ENCODE measurements around the gene STARD6. TPM values are rescaled to one million over a fixed set of nuclear protein-coding genes. Genes with fewer than 3 reads are reported as not detected.

The STARD6 gene
- total RNA-seq, 1 experiment from 2014 or later = not detected

DNA sequence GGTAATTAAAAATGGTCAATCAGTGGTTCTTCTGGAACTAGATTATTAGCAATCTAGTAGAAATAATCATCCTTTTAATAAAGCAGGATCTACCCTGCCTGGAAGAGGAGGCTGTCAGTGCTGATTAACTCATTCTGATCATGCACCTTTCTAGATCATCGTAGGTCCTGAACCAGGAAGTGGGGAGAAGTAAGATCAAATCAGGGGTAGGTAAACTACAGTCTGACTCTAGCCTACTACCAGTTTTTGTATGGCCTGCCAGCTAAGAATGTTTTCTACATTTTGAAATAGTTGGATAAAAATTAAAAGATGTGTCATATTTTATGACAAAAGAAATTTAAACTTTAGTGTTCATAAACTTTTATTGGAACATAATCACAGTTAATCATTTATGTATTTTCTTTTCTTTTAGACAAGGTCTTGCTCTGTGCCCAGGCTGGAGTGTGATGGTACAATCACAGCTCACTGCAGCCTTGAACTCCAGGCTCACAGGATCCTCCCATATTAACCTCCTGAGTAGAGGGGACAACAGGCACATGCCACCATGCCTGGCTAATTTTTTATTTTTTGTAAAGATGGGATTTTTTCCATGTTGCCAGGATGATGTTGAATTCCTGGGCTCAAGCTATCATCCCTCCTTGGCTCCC lies 36.1 kb upstream of the STARD6 start:
- Histone ChIP-seq H3K4me2 (no peak overlapping the region), H3K9me3 (ENCODE audit: insufficient read depth, low read depth) (no peaks in the 10 kb centered on the region), H3K4me3 (no peak overlapping the region), H3K36me3 (ENCODE audit: low read depth) (no peaks in the 10 kb centered on the region), H3K9me2 (ENCODE audit: insufficient read depth) (no peaks in the 10 kb centered on the region), H3K79me2 (ENCODE audit: low read depth) (no peaks in the 10 kb centered on the region), H3K4me1 (replicated peaks; ENCODE audit: insufficient read depth) (peaks cover 8% of the 10 kb centered on the region), H4K20me1 (ENCODE audit: insufficient read depth) (no peaks in the 10 kb centered on the region), H3K27me3 (ENCODE audit: insufficient read depth, low read depth) (no peaks in the 10 kb centered on the region), H2AFZ (no peak overlapping the region), H3F3A (ENCODE audit: insufficient read depth, low read depth) (peaks cover 7% of the 10 kb centered on the region; the same call in 1 of the 2 replicates), H3K27ac (no peak overlapping the region)
- no peak for TF ChIP-seq EZH2 (IDR thresholded peaks at IDR 0.05; ENCODE audit: low read depth)
- TF ChIP-seq, protein P1, sequence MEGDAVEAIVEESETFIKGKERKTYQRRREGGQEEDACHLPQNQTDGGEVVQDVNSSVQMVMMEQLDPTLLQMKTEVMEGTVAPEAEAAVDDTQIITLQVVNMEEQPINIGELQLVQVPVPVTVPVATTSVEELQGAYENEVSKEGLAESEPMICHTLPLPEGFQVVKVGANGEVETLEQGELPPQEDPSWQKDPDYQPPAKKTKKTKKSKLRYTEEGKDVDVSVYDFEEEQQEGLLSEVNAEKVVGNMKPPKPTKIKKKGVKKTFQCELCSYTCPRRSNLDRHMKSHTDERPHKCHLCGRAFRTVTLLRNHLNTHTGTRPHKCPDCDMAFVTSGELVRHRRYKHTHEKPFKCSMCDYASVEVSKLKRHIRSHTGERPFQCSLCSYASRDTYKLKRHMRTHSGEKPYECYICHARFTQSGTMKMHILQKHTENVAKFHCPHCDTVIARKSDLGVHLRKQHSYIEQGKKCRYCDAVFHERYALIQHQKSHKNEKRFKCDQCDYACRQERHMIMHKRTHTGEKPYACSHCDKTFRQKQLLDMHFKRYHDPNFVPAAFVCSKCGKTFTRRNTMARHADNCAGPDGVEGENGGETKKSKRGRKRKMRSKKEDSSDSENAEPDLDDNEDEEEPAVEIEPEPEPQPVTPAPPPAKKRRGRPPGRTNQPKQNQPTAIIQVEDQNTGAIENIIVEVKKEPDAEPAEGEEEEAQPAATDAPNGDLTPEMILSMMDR (conservative IDR thresholded peaks at IDR 0.05) = no peak
- ChIA-PET POLR2A (ENCODE audit: unreplicated experiment) (no interaction called here), CTCF (no interaction called here)
- no TSS peak for BruUV-seq (replicated peaks)
- intact Hi-C loops (cut with micrococcal nuclease; ENCODE audit: unreplicated experiment) = no loop called here
- DNase-seq = no peak

DNA sequence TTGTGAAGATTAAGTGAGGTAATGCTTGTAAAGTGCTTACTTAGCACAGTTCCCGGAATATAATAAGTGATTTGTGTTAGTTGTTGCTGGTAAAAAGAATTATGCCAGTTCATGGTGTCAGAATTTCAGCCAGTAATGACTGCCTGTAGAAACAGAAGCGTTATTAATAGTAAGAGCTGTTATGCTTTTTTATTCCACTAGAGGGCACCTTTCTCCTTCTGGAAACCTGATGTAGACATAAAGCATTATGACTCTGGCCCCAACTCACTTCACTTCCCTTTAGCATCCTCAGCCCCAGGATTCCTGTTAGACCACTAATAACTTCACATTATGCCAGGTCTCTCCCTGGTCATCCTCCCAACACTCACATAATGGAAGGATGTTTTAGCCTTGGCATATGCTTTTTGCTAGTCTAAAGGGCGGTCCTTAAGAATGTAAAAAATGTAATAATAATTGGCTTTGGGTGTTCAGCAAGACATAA lies 34.9 kb upstream of the STARD6 start:
- no peaks in the 10 kb centered on the region for H3K9me2 ChIP-seq (ENCODE audit: insufficient read depth)
- intact Hi-C loops (cut with micrococcal nuclease; ENCODE audit: unreplicated experiment) = loop anchor here (1.0 kb wide), 1 partner anchor 279 kb away; no protein-coding TSS in a partner anchor
- H3K79me2 ChIP-seq (ENCODE audit: low read depth) = no peaks in the 10 kb centered on the region
- peak in 1 of 2 experiments; percentile 56 for DNase-seq
- no peaks in the 10 kb centered on the region for H4K20me1 ChIP-seq (ENCODE audit: insufficient read depth)
- peaks cover 5% of the 10 kb centered on the region; the same call in 1 of the 2 replicates for H3K9me3 ChIP-seq (ENCODE audit: insufficient read depth, low read depth)
- no peaks in the 10 kb centered on the region for H3K36me3 ChIP-seq (ENCODE audit: low read depth)
- ChIA-PET CTCF (interaction anchor here (0.6 to 1.5 kb wide), 2 partner anchors 169 to 265 kb away, joined by 3 to 6 read pairs; no protein-coding TSS in a partner anchor), POLR2A (ENCODE audit: unreplicated experiment) (no interaction called here)
- no peak overlapping the region for H3K4me3 ChIP-seq
- no peak overlapping the region for H2AFZ ChIP-seq
- no TSS peak for BruUV-seq (replicated peaks)
- H3K4me2 ChIP-seq = no peak overlapping the region
- H3K27ac ChIP-seq = no peak overlapping the region
- peaks cover 7% of the 10 kb centered on the region; the same call in 1 of the 2 replicates for H3F3A ChIP-seq (ENCODE audit: insufficient read depth, low read depth)
- no peaks in the 10 kb centered on the region for H3K27me3 ChIP-seq (ENCODE audit: insufficient read depth, low read depth)
- peaks cover 20% of the 10 kb centered on the region for H3K4me1 ChIP-seq (replicated peaks; ENCODE audit: insufficient read depth)
- TF ChIP-seq, protein P1 (conservative IDR thresholded peaks at IDR 0.05) = peak; percentile 82
- no peak for TF ChIP-seq EZH2 (IDR thresholded peaks at IDR 0.05; ENCODE audit: low read depth)

DNA sequence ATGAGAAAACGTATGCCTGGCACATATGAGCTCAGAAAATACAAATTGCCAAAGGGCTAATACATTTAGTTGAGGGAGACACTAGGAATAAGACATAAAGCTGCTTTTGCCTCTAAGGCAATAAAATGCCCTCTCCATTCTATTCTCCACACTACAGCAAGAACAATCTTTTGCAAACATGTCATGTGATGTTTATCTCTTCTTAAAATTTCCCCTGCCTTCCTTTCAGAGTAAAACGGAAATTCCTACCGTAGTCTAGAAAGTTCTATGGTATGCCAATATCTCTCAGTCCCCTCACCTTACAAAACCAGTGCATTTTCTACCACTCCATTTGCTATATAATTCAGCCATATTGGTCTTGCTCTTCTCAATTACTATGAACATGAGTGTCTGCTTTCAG lies 33.2 kb upstream of the STARD6 start:
- Histone ChIP-seq H3K9me2 (ENCODE audit: insufficient read depth) (no peaks in the 10 kb centered on the region), H3K4me1 (replicated peaks; ENCODE audit: insufficient read depth) (peaks cover 24% of the 10 kb centered on the region), H3K27ac (no peak overlapping the region), H3K4me2 (no peak overlapping the region), H3K27me3 (ENCODE audit: insufficient read depth, low read depth) (no peaks in the 10 kb centered on the region), H3K4me3 (no peak overlapping the region), H3K36me3 (ENCODE audit: low read depth) (no peaks in the 10 kb centered on the region), H4K20me1 (ENCODE audit: insufficient read depth) (no peaks in the 10 kb centered on the region), H3K79me2 (ENCODE audit: low read depth) (no peaks in the 10 kb centered on the region), H3F3A (ENCODE audit: insufficient read depth, low read depth) (peaks cover 7% of the 10 kb centered on the region; the same call in 1 of the 2 replicates), H3K9me3 (ENCODE audit: insufficient read depth, low read depth) (peaks cover 7% of the 10 kb centered on the region; the same call in 1 of the 2 replicates), H2AFZ (no peak overlapping the region)
- ChIA-PET CTCF (no interaction called here), POLR2A (ENCODE audit: unreplicated experiment) (no interaction called here)
- no TSS peak for BruUV-seq (replicated peaks)
- intact Hi-C loops (cut with micrococcal nuclease; ENCODE audit: unreplicated experiment) = no loop called here
- no peak for TF ChIP-seq EZH2 (IDR thresholded peaks at IDR 0.05; ENCODE audit: low read depth)
- TF ChIP-seq, protein P1 (conservative IDR thresholded peaks at IDR 0.05) = no peak
- no peak for DNase-seq
